PC-9 (cell line): ENCODE measurements around the gene OOSP1.

ENCODE experiments used
- EZH2 ChIP-seq: fragments of 200-600 bp; sonication (generic); IDR thresholded peaks from 2 replicates; pipeline ENCODE4 v1.8.0; 2017; ENCODE audit warnings: antibody characterized with exemption, low read depth
- TF ChIP-seq, protein P1 (sequence below): fragments of 200-600 bp; sonication (generic); conservative IDR thresholded peaks from 2 replicates; pipeline ENCODE4 v1.6.1; 2017; ENCODE audit warnings: mixed run types, antibody characterized with exemption, mild to moderate bottlenecking, moderate library complexity

DNA sequence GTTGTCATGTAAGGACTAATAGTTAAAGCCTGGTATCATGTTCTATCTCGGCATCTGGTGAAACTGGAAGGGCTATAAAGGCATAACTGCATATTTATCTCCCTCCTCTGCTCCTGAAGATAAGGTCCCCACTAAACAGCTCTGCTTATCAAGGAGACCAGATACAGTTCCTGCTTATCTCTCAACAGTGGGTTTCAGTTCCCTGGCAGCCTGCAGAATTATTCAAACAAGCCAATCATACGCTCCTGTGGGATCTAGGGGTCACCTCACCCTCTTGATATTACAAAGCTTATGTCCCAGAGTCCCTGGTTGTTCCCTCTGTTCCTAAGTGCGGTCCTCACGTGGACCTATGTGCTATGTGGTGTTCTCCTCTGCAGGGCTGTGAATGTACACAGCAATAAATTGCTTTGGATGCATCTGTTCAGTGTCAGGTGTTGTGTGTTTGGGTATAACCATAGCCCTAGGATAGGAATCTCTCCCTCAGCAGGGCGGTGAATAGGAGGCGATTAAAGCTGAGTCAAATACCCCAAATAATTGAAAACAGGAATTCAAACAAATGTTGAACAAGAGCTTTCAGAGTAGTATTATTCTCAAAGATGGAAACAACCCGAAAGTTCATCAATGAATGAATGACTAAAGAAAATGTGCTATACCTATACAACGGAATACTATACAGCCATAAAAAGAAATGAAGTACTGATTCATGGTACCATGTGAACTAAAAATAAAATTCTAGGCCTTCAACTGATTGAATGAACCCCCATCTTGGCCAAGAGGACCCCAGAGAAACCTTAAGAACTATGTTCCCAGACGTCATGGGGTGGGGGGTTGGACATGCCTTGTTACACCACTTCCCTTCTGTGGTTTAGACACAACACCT lies 22.5 kb downstream of the OOSP1 start:
- TF ChIP-seq, protein P1, sequence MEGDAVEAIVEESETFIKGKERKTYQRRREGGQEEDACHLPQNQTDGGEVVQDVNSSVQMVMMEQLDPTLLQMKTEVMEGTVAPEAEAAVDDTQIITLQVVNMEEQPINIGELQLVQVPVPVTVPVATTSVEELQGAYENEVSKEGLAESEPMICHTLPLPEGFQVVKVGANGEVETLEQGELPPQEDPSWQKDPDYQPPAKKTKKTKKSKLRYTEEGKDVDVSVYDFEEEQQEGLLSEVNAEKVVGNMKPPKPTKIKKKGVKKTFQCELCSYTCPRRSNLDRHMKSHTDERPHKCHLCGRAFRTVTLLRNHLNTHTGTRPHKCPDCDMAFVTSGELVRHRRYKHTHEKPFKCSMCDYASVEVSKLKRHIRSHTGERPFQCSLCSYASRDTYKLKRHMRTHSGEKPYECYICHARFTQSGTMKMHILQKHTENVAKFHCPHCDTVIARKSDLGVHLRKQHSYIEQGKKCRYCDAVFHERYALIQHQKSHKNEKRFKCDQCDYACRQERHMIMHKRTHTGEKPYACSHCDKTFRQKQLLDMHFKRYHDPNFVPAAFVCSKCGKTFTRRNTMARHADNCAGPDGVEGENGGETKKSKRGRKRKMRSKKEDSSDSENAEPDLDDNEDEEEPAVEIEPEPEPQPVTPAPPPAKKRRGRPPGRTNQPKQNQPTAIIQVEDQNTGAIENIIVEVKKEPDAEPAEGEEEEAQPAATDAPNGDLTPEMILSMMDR = no peak
- TF ChIP-seq EZH2 = no peak
